Measurements from ENCODE around the gene PLAAT2. TPM values are rescaled to one million over a fixed set of nuclear protein-coding genes. Genes with fewer than 3 reads are reported as not detected.
"Not testable (repeated sequence)": the region's sequence is repeated elsewhere in the genome, so short reads cannot be mapped to it uniquely, and the experiment has no call there.

PLAAT2 gene
- polyA plus RNA-seq (ENCODE audit: insufficient read length in 4 of 4): under 1 TPM in 3 of 4 donors, not detected in 1; 0.27 to 0.76 (median 0.37) TPM

GRCh38 chr11:63563201-63564055 lies at the start of gene PLAAT2:
Gene PLAAT2 (minus strand): TSS chr11:63563379. CDS start chr11:63563324, 55 bp downstream.
- no peak for DNase-seq (ENCODE audit: low read depth in 4 of 4, low spot score in 2 of 4)

GRCh38 chr11:63612181-63612580 lies 49.0 kb upstream of the PLAAT2 start:
- no peak for DNase-seq (ENCODE audit: low read depth in 4 of 4, low spot score in 2 of 4)

- DNase-seq (ENCODE audit: low read depth in 4 of 4, low spot score in 2 of 4): no peak
These were observed 48.2 kb upstream of the PLAAT2 start for GRCh38 chr11:63611395-63611747.

GRCh38 chr11:63610604-63611394 lies 47.6 kb upstream of the PLAAT2 start:
- DNase-seq (ENCODE audit: low read depth in 4 of 4, low spot score in 2 of 4): no peak

GRCh38 chr11:63609971-63610580 lies 46.9 kb upstream of the PLAAT2 start:
- DNase-seq (ENCODE audit: low read depth in 4 of 4, low spot score in 2 of 4): no peak

DNA sequence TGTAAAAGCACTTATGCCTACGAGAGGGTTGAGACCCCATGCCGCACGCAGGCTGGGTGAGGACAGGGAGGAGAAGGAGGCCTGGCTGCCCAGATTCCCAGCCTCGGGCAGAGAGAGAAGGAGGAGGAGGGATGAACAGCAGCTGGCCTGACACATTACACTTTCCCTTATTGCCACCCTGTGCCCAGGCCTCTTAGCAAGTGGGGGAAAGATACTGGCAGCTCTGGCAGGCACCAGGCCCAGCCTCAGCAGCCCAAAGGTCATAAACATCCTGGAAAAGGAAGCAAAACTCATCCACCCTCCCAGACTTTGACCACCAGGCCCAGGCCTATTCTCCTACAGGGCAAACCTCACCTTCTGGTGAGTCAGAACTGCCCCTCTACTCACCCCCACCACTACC lies 46.4 kb upstream of the PLAAT2 start:
- DNase-seq (ENCODE audit: low read depth in 4 of 4, low spot score in 2 of 4): no peak

DNA sequence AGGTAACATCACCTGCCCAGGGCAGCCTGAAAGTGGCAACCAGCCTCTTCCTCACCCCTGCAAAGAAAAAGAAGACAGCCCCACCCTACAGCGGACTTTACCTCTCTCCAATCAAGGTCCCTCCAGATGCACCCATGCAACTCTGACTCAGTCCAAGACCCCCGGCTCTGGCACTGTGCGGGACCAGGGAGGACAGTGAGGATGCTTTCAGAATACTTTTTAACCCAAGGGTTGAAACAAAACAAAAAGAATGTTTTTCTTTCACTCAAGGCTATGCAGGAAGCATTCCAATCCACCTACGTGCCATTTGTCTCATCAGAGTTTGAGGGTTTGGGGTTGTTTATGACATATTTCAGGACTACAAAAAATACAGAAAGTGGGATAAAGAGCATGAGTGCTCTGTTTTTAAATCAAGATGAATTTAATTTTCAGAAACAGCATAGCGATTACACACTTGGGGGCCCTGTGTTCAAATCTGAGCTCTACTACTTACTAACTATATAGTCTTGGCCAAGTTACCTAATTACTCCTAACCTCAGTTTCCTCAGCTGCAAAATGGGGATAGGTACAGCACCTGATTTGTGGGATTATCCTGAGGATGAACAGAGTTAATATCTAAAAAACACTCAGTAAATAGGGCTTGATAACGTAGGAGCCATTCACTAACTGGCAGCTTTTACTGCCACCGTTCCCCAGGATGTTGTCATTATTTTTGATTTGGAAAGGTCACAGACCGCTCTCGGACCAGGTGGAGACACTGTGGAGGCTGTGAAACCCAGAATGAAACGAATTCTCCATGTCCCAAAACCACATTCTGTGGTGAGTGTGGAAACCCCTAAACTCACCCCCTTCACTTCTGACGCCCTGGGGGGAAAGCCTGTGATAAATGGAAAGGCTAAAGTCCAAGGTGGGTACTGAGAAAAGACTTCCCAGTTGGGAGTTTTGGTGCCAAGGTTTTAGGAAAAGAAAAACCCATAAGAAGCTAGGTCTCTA lies 45.5 kb upstream of the PLAAT2 start:
- no peak for DNase-seq (ENCODE audit: low read depth in 4 of 4, low spot score in 2 of 4)

GRCh38 chr11:63603180-63603518 lies 40.0 kb upstream of the PLAAT2 start:
- no peak for DNase-seq (ENCODE audit: low read depth in 4 of 4, low spot score in 2 of 4)

DNA sequence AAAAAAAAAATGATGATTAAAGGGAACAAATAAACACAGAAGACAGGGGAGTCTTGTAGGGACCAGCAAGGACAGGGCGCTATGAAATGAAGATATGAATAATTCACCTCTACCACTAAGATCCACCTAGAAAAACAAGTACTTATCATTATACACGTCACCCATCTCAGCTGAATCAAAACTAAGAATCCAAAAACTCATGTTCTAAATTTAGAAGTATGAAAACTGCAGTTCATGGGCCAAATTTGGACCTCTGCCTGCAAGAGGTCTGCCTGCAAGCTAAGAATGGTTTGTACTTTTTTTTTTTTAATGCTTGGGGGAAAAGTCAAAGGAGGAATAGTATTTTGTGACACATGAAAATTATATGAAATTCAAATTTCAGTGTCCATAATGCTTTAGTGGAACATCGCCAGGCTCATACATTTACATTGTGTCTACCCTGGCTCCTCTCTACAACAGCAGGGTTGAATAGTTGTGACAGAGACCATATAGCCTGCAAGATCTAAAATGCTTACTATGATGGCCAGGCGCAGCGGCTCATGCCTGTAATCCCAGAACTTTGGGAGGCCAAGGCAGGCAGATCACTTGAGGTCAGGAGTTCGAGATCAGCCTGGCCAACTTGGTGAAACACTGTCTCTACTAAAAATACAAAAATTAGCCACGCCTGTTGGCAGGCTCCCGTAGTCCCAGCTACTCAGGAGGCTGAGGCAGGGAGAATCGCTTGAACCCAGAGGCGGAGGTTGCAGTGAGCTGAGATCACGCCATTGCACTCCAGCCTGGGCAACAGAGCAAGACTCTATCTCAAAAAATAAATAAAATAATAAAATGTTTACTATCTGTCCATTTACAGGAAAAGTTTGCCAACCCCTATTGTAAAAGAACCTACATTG lies 39.4 kb upstream of the PLAAT2 start:
- DNase-seq (ENCODE audit: low read depth in 4 of 4, low spot score in 2 of 4): not testable (repeated sequence)

GRCh38 chr11:63599211-63600122 lies 36.3 kb upstream of the PLAAT2 start:
- DNase-seq (ENCODE audit: low read depth in 4 of 4, low spot score in 2 of 4): no peak

GRCh38 chr11:63598556-63598955 lies 35.4 kb upstream of the PLAAT2 start:
- no peak for DNase-seq (ENCODE audit: low read depth in 4 of 4, low spot score in 2 of 4)

DNA sequence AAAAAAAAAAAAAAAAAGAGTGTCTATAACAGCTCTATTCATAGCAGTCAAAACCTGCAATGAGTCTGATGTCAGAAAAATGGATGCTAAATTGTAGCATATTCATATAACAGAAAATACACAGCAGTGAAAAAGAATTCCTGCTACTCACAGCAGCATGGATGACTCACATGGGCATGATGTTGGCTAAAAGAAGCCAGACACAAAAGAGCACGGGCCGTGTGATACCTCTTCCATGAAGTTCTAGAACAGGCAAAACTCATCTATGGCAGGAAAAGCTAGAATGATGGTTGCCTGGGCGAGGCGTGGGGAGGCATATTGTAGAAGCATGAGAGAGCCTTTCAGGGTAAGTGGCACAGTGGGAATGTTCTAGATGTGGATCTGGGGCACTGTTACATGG lies 32.1 kb upstream of the PLAAT2 start:
- DNase-seq (ENCODE audit: low read depth in 4 of 4, low spot score in 2 of 4): no peak

DNA sequence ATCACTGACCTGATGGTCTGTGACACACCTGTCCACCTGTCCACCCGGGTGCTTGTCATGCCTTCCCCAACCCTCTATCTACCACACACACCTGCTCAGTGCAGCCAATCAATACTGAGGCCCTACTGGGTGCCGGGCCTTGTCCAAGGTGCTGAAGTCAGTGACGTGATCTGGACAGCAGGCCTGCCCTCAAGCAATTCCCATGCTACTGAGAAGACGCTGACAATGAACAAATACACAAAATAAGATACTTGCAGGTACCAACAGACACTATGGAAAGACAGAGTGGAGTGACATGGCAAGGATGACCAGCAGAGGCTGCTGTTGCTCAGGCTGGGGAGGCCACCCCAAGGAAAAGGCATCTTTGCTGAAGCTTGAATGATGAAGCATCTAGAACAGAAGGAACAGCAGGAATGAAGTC lies 29.8 kb upstream of the PLAAT2 start:
- no peak for DNase-seq (ENCODE audit: low read depth in 4 of 4, low spot score in 2 of 4)

- no peak for DNase-seq (ENCODE audit: low read depth in 4 of 4, low spot score in 2 of 4)
These were observed 27.0 kb upstream of the PLAAT2 start for GRCh38 chr11:63590024-63590788.

- DNase-seq (ENCODE audit: low read depth in 4 of 4, low spot score in 2 of 4): no peak
These were observed 25.8 kb upstream of the PLAAT2 start for GRCh38 chr11:63589000-63589399.

- no peak for DNase-seq (ENCODE audit: low read depth in 4 of 4, low spot score in 2 of 4)
These were observed 23.4 kb upstream of the PLAAT2 start for GRCh38 chr11:63586451-63587166.

DNA sequence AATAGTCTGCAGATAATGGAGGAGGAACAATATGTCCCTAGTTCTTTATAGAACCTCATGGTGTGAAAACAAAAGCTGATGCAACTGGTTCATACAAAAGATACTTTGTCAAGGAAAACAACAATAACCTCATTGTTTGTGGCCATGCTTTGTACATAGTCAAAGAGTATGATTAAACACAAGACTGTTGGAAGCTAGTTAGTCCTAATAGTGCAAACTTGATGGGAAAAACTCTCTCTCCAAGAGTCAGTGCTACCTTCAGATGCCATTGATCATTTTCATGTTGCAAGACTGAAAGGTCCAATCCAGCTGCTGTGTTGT lies 20.1 kb upstream of the PLAAT2 start:
- DNase-seq (ENCODE audit: low read depth in 4 of 4, low spot score in 2 of 4): no peak

Measured in left renal cortex interstitium (tissue), 4 donors.